Neuronal stem cell (in vitro differentiated cells): ENCODE results near the gene RELN.

Experiments used
- DNase-seq: peaks from one replicate; pipeline ENCODE4 v3.0.0-alpha.2; 2013; ENCODE audit warnings: low spot score
- H2AFZ ChIP-seq: one replicate; pipeline ENCODE4 v1.6.1; 2013; ENCODE audit warnings: mild to moderate bottlenecking, low read length, inconsistent platforms
- H2AK5ac ChIP-seq: 2 replicates; pipeline ENCODE4 v1.6.1; 2013; ENCODE audit warnings: low read depth, mild to moderate bottlenecking, inconsistent platforms, low read length, moderate library complexity, mixed read lengths
- H2BK120ac ChIP-seq: 2 replicates; pipeline ENCODE4 v1.6.1; 2013; ENCODE audit warnings: low read depth, mild to moderate bottlenecking, inconsistent platforms, low read length, moderate library complexity, mixed read lengths
- H2BK12ac ChIP-seq: one replicate; pipeline ENCODE4 v1.6.1; 2013; ENCODE audit warnings: low read length, inconsistent platforms
- H2BK15ac ChIP-seq: 2 replicates; pipeline ENCODE4 v1.6.1; 2013; ENCODE audit warnings: mild to moderate bottlenecking, low read length, inconsistent platforms, mixed read lengths
- H2BK5ac ChIP-seq: one replicate; pipeline ENCODE4 v1.6.1; 2013; ENCODE audit warnings: inconsistent platforms, mild to moderate bottlenecking, low read length, moderate library complexity
- H3K14ac ChIP-seq: one replicate; pipeline ENCODE4 v1.6.1; 2013; ENCODE audit warnings: low read length, inconsistent platforms
- H3K18ac ChIP-seq: 2 replicates; pipeline ENCODE4 v1.6.1; 2013; ENCODE audit warnings: low read length, inconsistent platforms
- H3K23ac ChIP-seq: 2 replicates; pipeline ENCODE4 v1.6.1; 2013; ENCODE audit warnings: low read depth, mild to moderate bottlenecking, mixed read lengths, low read length, inconsistent platforms; ENCODE audit not compliant: poor library complexity
- H3K27ac ChIP-seq: replicated peaks from 3 replicates; pipeline ENCODE4 v1.5.1; 2013; ENCODE audit warnings: low read length, inconsistent platforms
- H3K27me3 ChIP-seq, 3 experiments: 2 replicates each; pipeline ENCODE4 v1.6.1; 2013; ENCODE audit warnings: low read length in 3 of 3, mild to moderate bottlenecking in 2 of 3, inconsistent platforms in 1 of 3, low read depth in 1 of 3, mixed read lengths in 1 of 3, moderate library complexity in 1 of 3; ENCODE audit not compliant: control insufficient read depth in 3 of 3, insufficient read depth in 3 of 3
- H3K36me3 ChIP-seq, 2 donors: replicated peaks in 1 of 2; 2 replicates each; pipeline ENCODE4 v1.6.1; 2013; ENCODE audit warnings: low read length in 2 of 2; ENCODE audit not compliant: control insufficient read depth in 2 of 2, insufficient read depth in 2 of 2
- H3K4ac ChIP-seq: 2 replicates; pipeline ENCODE4 v1.6.1; 2013; ENCODE audit warnings: inconsistent platforms, mild to moderate bottlenecking, low read length, moderate library complexity
- H3K4me1 ChIP-seq, 2 donors: 1 replicate in 1 of 2; 2 replicates in 1 of 2; pipeline ENCODE4 v1.6.1; 2013; ENCODE audit warnings: low read length in 2 of 2, low read depth in 1 of 2; ENCODE audit not compliant: control insufficient read depth in 2 of 2, insufficient read depth in 1 of 2
- H3K4me2 ChIP-seq: one replicate; pipeline ENCODE4 v1.6.1; 2013; ENCODE audit warnings: mild to moderate bottlenecking, low read length, inconsistent platforms; ENCODE audit not compliant: insufficient read depth, poor library complexity, severe bottlenecking
- H3K4me3 ChIP-seq, 2 donors: 2 replicates each; pipeline ENCODE4 v1.5.1; 2013; ENCODE audit warnings: low read length in 2 of 2, mild to moderate bottlenecking in 2 of 2, inconsistent platforms in 1 of 2, moderate library complexity in 1 of 2
- H3K79me1 ChIP-seq: one replicate; pipeline ENCODE4 v1.6.1; 2013; ENCODE audit warnings: low read depth, mild to moderate bottlenecking, inconsistent platforms, low read length, moderate library complexity
- H3K9ac ChIP-seq: one replicate; pipeline ENCODE4 v1.6.1; 2013; ENCODE audit warnings: mild to moderate bottlenecking, low read depth, low read length, inconsistent platforms; ENCODE audit not compliant: poor library complexity
- H3K9me3 ChIP-seq, 2 donors: replicated peaks in 1 of 2; 2 replicates each; pipeline versions ENCODE3 to v1.6.1; 2013; ENCODE audit warnings: low read length in 2 of 2, mild to moderate bottlenecking in 2 of 2, inconsistent platforms in 1 of 2, low read depth in 1 of 2, mixed read lengths in 1 of 2, moderate library complexity in 1 of 2; ENCODE audit not compliant: control insufficient read depth in 2 of 2, insufficient read depth in 1 of 2
- H4K8ac ChIP-seq: one replicate; pipeline ENCODE4 v1.6.1; 2013; ENCODE audit warnings: low read depth, mild to moderate bottlenecking, inconsistent platforms, low read length, moderate library complexity
- H4K91ac ChIP-seq: one replicate; pipeline ENCODE4 v1.6.1; 2013; ENCODE audit warnings: low read length, low read depth, mild to moderate bottlenecking, inconsistent platforms; ENCODE audit not compliant: poor library complexity
- WGBS, 2 donors: extraction: QIAGEN DNeasy Blood & Tissue Kit; methylation state at CpG; one replicate each; pipeline ENCODE4 v1.1.7; 2013; ENCODE audit warnings: missing lambda C conversion rate in 2 of 2, mixed read lengths in 1 of 2; ENCODE audit not compliant: insufficient read length in 2 of 2, insufficient replicate concordance in 1 of 2; ENCODE audit errors: extremely low coverage in 2 of 2; 5-methylcytosine and 5-hydroxymethylcytosine counted together

The RELN gene

DNA sequence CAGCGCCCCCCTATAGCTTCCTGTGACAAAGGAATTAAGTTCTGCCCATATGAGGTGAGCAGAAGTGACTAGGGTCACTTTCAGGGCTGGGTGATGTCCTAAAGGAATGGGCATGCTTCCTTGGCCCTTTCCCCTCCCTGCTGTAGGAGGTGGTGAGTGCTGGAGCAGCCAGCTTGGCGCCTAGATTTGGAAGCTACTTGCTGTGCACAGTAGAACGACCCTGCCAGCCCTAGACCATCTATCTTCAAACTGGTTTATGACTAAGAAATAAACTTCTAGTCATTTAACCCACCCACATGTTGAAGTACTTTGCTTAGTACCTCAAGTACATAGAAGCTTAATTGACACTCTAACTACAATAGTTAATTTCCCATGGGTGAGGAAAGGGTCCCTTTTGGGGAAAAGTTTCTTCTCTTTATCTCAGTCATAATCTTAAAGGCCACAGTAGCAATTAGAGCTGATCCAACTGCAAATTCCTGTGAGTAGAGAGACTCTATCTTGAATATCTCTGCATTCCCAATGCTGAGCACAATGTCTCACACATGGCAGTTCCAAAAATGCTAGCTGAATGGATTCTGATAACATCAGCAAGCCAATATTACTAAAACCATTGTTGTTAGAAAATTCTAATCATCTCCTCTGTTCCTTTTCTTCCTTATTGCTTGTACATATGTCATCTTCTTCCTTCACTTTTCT, 227.2 kb downstream of the RELN start:
- WGBS, 2 donors = no CpG with 5 or more reads among the region's 3 CpGs
- Histone ChIP-seq H2BK12ac (no peak overlapping the region), H3K4me1 (peaks cover 0 to 7% of the 10 kb centered on the region in 2 donors), H3K23ac (no peak overlapping the region), H2AK5ac (no peak overlapping the region), H3K14ac (no peak overlapping the region), H4K91ac (no peak overlapping the region), H3K27ac (no peak overlapping the region), H3K4me3 (no peak overlapping the region), H2AFZ (no peak overlapping the region), H3K79me1 (no peaks in the 10 kb centered on the region), H4K8ac (no peak overlapping the region), H3K27me3 (no peaks in the 10 kb centered on the region), H3K18ac (no peak overlapping the region), H3K4me2 (no peak overlapping the region), H3K4ac (no peak overlapping the region), H3K9ac (no peak overlapping the region), H2BK15ac (no peak overlapping the region), H2BK120ac (no peak overlapping the region), H3K36me3 (no peaks in the 10 kb centered on the region), H2BK5ac (no peak overlapping the region), H3K9me3 (no peaks in the 10 kb centered on the region)
- no peak for DNase-seq

GRCh38 chr7:103752995-103753394, 236.5 kb downstream of the RELN start:
- no peak overlapping the region for H2AK5ac ChIP-seq
- no peak overlapping the region for H2AFZ ChIP-seq
- DNase-seq = no peak
- no peaks in the 10 kb centered on the region for H3K79me1 ChIP-seq
- H3K9ac ChIP-seq = no peak overlapping the region
- H3K27me3 ChIP-seq = no peaks in the 10 kb centered on the region
- no peak overlapping the region for H3K4me2 ChIP-seq
- H4K8ac ChIP-seq = no peak overlapping the region
- no peak overlapping the region for H2BK12ac ChIP-seq
- no peak overlapping the region for H3K18ac ChIP-seq
- no peak overlapping the region for H3K4ac ChIP-seq
- H3K23ac ChIP-seq = no peak overlapping the region
- no peak overlapping the region for H3K4me3 ChIP-seq
- no peak overlapping the region for H2BK120ac ChIP-seq
- H2BK15ac ChIP-seq = no peak overlapping the region
- no CpG with 5 or more reads among the region's 2 CpGs for WGBS, 2 donors
- no peaks in the 10 kb centered on the region for H3K9me3 ChIP-seq
- no peak overlapping the region for H3K27ac ChIP-seq
- H3K4me1 ChIP-seq = no peaks in the 10 kb centered on the region
- no peak overlapping the region for H4K91ac ChIP-seq
- no peak overlapping the region for H2BK5ac ChIP-seq
- no peaks in the 10 kb centered on the region for H3K36me3 ChIP-seq
- no peak overlapping the region for H3K14ac ChIP-seq

DNA sequence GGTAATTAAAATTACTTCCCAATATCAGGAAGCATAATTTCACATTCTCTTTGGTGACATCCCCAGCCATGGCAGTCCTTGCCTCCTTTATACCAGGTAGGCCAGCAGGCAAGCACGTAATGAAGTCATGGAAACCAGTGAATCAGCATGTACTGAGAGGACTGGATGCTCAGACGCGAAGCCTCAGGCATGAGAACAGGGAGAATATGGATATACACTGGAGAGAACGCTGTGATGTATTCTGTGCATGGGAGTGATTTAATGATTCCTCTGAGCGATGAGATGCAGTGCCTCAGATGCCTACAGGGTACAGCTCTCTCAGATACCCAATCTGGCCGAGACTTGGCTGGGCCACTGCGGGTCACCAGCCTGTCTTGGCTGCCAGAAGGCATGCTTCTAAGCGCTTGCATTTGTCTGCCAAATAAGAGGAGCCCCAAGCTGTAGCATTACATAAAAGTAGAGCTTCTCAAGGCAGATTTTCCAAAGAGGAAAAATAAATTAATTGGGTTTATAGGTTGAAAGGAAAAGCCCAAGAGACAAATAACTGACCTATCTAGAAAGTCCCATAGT, 238.1 kb downstream of the RELN start:
- Histone ChIP-seq H3K36me3 (no peaks in the 10 kb centered on the region), H2AK5ac (no peak overlapping the region), H4K91ac (no peak overlapping the region), H2BK5ac (no peak overlapping the region), H3K18ac (no peak overlapping the region), H4K8ac (no peak overlapping the region), H3K9ac (no peak overlapping the region), H3K27ac (no peak overlapping the region), H3K4me2 (no peak overlapping the region), H3K27me3 (no peaks in the 10 kb centered on the region), H3K23ac (no peak overlapping the region), H3K14ac (no peak overlapping the region), H3K4me1 (no peaks in the 10 kb centered on the region), H3K4ac (no peak overlapping the region), H2AFZ (no peak overlapping the region), H2BK15ac (no peak overlapping the region), H3K4me3 (no peak overlapping the region), H3K79me1 (no peaks in the 10 kb centered on the region), H2BK120ac (no peak overlapping the region), H3K9me3 (no peaks in the 10 kb centered on the region), H2BK12ac (no peak overlapping the region)
- no peak for DNase-seq
- WGBS, 2 donors = no CpG with 5 or more reads among the region's 8 CpGs

DNA sequence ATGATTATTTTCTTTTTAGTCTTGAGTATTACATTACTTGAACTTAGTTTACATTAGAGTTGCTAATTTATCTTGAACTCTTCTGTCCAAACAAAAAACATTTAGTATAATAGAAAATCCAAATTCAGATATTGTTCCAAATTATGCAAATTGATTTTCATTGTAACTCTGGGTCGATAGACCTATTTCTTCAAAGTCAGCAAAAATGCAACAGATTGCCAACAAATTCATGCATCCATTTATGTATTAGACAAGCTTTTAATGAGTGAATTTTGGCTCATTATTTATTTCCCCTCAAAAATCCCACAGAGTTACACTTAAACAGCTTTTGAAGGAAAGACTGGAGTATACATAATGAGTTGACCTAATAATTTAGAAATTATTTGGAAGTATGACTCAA, 240.8 kb downstream of the RELN start:
- H3K27me3 ChIP-seq = no peaks in the 10 kb centered on the region
- no peak overlapping the region for H2BK15ac ChIP-seq
- no peak overlapping the region for H3K14ac ChIP-seq
- no peaks in the 10 kb centered on the region for H3K4me1 ChIP-seq
- no CpG with 5 or more reads among the region's 1 CpG for WGBS, 2 donors
- H3K18ac ChIP-seq = no peak overlapping the region
- no peak overlapping the region for H3K4me2 ChIP-seq
- no peak overlapping the region for H4K91ac ChIP-seq
- no peaks in the 10 kb centered on the region for H3K79me1 ChIP-seq
- H2BK120ac ChIP-seq = no peak overlapping the region
- H3K9me3 ChIP-seq = no peaks in the 10 kb centered on the region
- H3K4ac ChIP-seq = no peak overlapping the region
- H2AK5ac ChIP-seq = no peak overlapping the region
- H3K9ac ChIP-seq = no peak overlapping the region
- no peak overlapping the region for H2BK12ac ChIP-seq
- no peak overlapping the region for H3K23ac ChIP-seq
- H2BK5ac ChIP-seq = no peak overlapping the region
- H3K27ac ChIP-seq = no peak overlapping the region
- H3K36me3 ChIP-seq = no peaks in the 10 kb centered on the region
- no peak overlapping the region for H2AFZ ChIP-seq
- no peak overlapping the region for H3K4me3 ChIP-seq
- no peak for DNase-seq
- H4K8ac ChIP-seq = no peak overlapping the region
